ENCODE results near the gene LY6G6F. TPM values are rescaled to one million over a fixed set of nuclear protein-coding genes. Genes with fewer than 3 reads are reported as not detected.

LY6G6F gene
- polyA plus RNA-seq, 1 experiment: not detected

DNA sequence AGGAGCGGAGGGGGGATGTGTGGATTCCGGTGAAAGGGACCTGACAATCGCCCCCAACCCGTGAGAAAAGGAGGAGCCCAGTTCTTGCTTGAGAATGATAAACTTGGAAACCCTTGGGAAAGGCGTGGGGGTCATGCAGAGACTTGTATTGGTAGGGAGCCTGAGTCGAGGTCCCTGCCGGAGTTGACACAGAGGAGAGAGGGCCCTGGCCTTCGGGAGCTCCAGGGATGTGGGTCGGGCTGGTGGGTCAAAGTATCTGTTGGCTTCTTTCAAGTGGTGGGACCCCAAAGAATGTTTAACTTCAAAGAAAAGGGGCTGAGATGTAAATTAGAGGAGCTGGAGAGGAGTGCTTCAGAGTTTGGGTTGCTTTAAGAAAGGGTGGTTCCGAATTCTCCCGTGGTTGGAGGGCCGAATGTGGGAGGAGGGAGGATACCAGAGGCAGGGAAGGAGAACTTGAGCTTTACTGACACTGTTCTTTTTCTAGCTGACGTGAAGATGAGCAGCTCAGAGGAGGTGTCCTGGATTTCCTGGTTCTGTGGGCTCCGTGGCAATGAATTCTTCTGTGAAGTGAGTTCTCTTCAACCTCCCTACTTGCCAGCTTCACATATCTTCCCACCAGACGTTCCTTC, 40.2 kb upstream of the LY6G6F start:
- Histone ChIP-seq H3K4me3 (ENCODE audit: low read depth, low read length) (peak overlapping the region; percentile 98), H3K9me3 (ENCODE audit: control insufficient read depth, insufficient read depth, low read length) (no peaks in the 10 kb centered on the region; the same call in 1 of the 2 replicates), H3K27ac (ENCODE audit: low read depth, low read length) (no peak overlapping the region), H3K27me3 (ENCODE audit: control insufficient read depth, insufficient read depth, low read length) (no peaks in the 10 kb centered on the region)
- DNase-seq (ENCODE audit: low read depth, low spot score): no peak
- TF ChIP-seq, protein P1, sequence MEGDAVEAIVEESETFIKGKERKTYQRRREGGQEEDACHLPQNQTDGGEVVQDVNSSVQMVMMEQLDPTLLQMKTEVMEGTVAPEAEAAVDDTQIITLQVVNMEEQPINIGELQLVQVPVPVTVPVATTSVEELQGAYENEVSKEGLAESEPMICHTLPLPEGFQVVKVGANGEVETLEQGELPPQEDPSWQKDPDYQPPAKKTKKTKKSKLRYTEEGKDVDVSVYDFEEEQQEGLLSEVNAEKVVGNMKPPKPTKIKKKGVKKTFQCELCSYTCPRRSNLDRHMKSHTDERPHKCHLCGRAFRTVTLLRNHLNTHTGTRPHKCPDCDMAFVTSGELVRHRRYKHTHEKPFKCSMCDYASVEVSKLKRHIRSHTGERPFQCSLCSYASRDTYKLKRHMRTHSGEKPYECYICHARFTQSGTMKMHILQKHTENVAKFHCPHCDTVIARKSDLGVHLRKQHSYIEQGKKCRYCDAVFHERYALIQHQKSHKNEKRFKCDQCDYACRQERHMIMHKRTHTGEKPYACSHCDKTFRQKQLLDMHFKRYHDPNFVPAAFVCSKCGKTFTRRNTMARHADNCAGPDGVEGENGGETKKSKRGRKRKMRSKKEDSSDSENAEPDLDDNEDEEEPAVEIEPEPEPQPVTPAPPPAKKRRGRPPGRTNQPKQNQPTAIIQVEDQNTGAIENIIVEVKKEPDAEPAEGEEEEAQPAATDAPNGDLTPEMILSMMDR (IDR thresholded peaks at IDR 0.05; ENCODE audit: low read depth, low read length): no peak
- ChIA-PET POLR2A (interaction anchor here (1.0 kb wide), 1 partner anchor 149 kb away, joined by 4 read pairs; the partner anchor contains the start of genes HSPA1A and HSPA1L), CTCF (interaction anchor here (1.0 kb wide), 1 partner anchor 140 kb away, joined by 3 read pairs; the partner anchor contains the start of gene LSM2)

- ChIA-PET CTCF (interaction anchor here (0.7 to 2.0 kb wide), 3 partner anchors 11 to 586 kb away, joined by 4 to 9 read pairs (median 6); partner anchors contain the start of gene LY6G5C), POLR2A (no interaction called here)
- Histone ChIP-seq H3K4me3 (ENCODE audit: low read depth, low read length) (no peak within 1 kb of the TSS), H3K9me3 (ENCODE audit: control insufficient read depth, insufficient read depth, low read length) (no peaks in the 10 kb centered on the region; the same call in 1 of the 2 replicates), H3K27ac (ENCODE audit: low read depth, low read length) (peak within 1 kb of the TSS; percentile 21), H3K27me3 (ENCODE audit: control insufficient read depth, insufficient read depth, low read length) (no peaks in the 10 kb centered on the region)
- TF ChIP-seq, protein P1 (IDR thresholded peaks at IDR 0.05; ENCODE audit: low read depth, low read length): no peak
- no peak for DNase-seq (ENCODE audit: low read depth, low spot score)
Observed at GRCh38 chr6:31669676-31670075, 37.0 kb upstream of the LY6G6F start, which contains the start of gene LY6G5B. TSS of gene LY6G5B (plus strand) at chr6:31669976. CDS start at chr6:31670951, 975 bp downstream.

- TF ChIP-seq, protein P1 (IDR thresholded peaks at IDR 0.05; ENCODE audit: low read depth, low read length): no peak
- CTCF ChIA-PET: no interaction called here
Observed at GRCh38 chr6:31676322-31676903, 30.3 kb upstream of the LY6G6F start.

DNA sequence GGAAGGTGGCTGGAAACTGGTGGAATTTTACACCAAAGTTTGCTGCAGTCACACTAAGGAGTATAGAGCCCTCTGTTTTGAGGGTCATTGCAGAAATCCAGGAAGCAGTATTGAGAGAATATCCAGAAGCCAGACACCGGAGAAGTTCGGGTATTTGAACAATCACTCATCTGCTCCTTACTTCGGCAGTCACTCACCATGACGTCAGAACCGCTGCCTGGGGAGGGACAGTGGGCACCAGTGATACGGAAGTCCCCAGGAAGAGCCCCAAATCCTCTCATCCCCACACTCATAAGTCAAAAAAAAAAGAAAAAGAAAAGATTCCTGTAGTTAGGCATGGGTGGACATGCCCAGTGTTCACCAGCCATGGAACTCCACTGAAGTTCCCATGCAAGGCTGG, 29.8 kb upstream of the LY6G6F start:
- ChIA-PET CTCF (no interaction called here), POLR2A (no interaction called here)
- no peak for DNase-seq (ENCODE audit: low read depth, low spot score)
- no peak overlapping the region for H3K27ac ChIP-seq (ENCODE audit: low read depth, low read length)
- no peak overlapping the region for H3K4me3 ChIP-seq (ENCODE audit: low read depth, low read length)
- TF ChIP-seq, protein P1 (IDR thresholded peaks at IDR 0.05; ENCODE audit: low read depth, low read length): no peak
- no peaks in the 10 kb centered on the region for H3K27me3 ChIP-seq (ENCODE audit: control insufficient read depth, insufficient read depth, low read length)
- no peaks in the 10 kb centered on the region for H3K9me3 ChIP-seq (ENCODE audit: control insufficient read depth, insufficient read depth, low read length)

More at GRCh38 chr6:31676322-31676903, 30.3 kb upstream of the LY6G6F start:
- no peak overlapping the region for H3K4me3 ChIP-seq (ENCODE audit: low read depth, low read length)
- no peak overlapping the region for H3K27ac ChIP-seq (ENCODE audit: low read depth, low read length)
- DNase-seq (ENCODE audit: low read depth, low spot score): no peak
- POLR2A ChIA-PET: no interaction called here
- no peaks in the 10 kb centered on the region for H3K27me3 ChIP-seq (ENCODE audit: control insufficient read depth, insufficient read depth, low read length)
- no peaks in the 10 kb centered on the region for H3K9me3 ChIP-seq (ENCODE audit: control insufficient read depth, insufficient read depth, low read length)

GRCh38 chr6:31677955-31678354, 28.7 kb upstream of the LY6G6F start:
- TF ChIP-seq, protein P1 (IDR thresholded peaks at IDR 0.05; ENCODE audit: low read depth, low read length): no peak
- H3K4me3 ChIP-seq (ENCODE audit: low read depth, low read length): no peak overlapping the region
- no peaks in the 10 kb centered on the region for H3K27me3 ChIP-seq (ENCODE audit: control insufficient read depth, insufficient read depth, low read length)
- H3K9me3 ChIP-seq (ENCODE audit: control insufficient read depth, insufficient read depth, low read length): no peaks in the 10 kb centered on the region
- POLR2A ChIA-PET: no interaction called here
- CTCF ChIA-PET: no interaction called here
- H3K27ac ChIP-seq (ENCODE audit: low read depth, low read length): no peak overlapping the region
- no peak for DNase-seq (ENCODE audit: low read depth, low spot score)
